Measurements from ENCODE around the gene CD22.

The CD22 gene

DNA sequence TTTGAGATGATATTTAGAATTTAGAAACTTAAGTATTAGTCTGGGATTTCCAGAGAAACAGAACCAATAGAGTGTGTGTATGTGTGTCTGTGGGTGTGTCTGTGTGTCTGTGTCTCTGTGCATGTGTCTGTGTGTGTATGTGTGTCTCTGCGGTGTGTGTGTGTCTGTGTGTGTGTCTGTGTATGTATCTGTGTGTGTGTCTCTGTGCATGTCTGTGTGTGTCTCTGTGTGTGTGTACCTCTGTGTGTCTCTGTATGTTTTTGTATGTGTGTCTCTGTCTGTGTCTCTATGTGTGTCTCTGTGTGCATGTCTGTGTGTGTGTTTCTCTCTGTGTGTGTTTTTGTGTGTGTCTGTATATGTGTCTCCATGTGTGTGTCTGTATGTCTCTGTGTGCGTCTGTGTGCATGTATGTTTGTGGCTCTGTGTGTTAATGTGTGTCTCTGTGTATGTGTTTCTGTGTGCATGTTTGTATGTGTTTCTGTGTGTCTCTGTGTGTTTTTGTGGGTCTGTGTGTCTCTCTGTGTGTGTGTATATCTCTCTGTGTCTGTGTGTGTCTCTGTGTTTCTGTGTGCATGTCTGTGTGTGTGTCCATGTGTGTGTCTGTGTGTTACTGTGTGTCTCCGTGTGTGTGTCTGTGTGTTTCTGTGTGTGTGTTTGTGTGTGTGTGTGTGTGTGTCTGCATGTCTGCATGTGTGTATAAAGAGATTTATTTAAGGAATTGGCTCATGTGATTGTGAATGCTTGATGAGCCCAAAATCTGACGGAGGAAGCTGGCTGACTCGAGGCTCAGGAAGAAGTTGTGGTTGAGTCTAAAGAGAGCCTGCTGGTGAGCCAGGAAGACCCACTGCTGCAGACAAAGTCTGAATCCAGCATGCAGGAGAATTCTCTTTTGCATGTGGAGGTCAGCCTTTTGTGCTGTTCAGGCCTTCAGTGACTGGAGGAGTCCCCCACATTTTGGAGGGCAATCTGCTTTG lies 64.0 kb downstream of the CD22 start:
- no peak for DNase-seq

DNA sequence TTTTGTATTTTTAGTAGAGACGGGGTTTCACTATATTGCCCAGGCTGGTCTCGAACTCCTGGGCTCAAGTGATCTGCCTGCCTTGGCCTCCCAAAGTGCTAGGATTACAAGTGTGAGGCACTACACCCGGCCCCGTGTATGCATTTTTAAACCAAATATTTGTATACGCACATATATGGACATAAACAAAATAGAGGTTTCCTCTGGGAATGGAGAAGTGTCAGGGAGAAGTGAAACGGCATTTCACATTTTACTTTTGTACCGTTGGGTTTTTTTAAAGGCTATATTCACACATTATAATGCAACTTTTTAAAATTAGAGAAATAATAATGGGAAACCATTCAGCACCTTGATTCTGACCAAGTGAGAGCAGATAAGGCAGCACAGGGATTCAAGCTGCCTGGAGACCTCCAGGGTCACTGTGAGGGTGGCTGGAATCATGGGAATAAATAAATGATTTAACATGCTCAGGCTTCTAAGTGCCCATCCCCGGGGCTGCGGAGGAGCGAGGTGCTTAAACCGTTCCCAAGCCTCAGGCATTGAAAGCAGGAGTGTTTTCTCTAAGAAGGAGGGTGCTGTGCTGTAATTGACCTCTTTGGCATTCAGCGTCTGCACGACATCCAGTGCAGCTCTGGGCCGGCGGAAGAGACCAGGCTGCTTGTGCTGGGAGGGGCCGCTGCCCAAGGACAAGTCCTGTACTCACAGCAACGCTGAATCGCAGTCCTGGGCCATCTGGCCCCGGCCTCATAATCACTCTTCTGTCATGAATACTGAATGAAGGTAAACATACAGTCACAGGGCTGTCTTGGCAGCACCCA lies 66.6 kb downstream of the CD22 start:
- no peak for DNase-seq

DNA sequence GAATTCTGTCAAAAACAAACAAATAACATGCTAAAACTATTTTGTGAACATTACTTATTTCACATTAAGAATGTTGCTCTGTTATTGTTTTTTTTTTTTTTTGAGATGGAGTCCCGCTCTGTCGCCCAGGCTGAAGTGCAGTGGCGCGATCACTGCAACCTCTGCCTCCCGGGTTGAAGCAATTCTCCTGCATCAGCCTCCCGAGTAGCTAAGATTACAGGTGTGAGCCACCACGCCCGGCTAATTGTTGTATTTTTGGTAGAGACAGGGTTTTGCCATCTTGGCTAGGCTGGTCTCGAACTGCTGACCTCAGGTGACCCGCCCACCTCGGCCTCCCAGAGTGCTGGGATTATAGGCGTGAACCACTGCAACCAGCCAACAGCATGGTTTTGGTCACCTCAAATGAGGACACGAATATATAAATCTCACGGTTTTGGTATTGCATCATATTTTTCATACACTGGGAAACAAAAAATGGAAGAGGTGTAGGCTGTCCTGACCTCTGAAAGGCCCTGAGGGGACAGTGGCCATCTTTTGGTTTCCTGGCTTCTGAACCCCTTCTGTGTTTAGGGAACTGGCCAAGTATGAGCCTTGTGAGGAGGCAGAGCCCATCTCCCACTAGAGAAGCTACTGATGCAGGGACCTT lies 67.4 kb downstream of the CD22 start:
- DNase-seq, result no peak

All from NCI-H510A (cell line).